NCI-H345 treated with DMSO at 0.1 percent for 48 hours (cell line): ENCODE measurements around the gene LAMB1.
A peak's percentile ranks its signal among the peaks of the same experiment; 100 is the strongest.
"Not testable (repeated sequence)": the region's sequence is repeated elsewhere in the genome, so short reads cannot be mapped to it uniquely, and the experiment has no call there.

ENCODE experiments used
- DNase-seq: peaks from one replicate; lab custom pipeline; 2025; ENCODE audit not compliant: unreplicated experiment; lab: John Stamatoyannopoulos, UW

The LAMB1 gene

GRCh38 chr7:107973861-107974260 is 29.1 kb downstream of the LAMB1 start:
- no peak for DNase-seq

GRCh38 chr7:107972941-107973376 is 30.0 kb downstream of the LAMB1 start:
- no peak for DNase-seq

GRCh38 chr7:107972075-107972482 is 30.9 kb downstream of the LAMB1 start:
- DNase-seq = no peak

- no peak for DNase-seq
Measured at GRCh38 chr7:107971613-107972012, 31.3 kb downstream of the LAMB1 start.

- DNase-seq = no peak
Measured at GRCh38 chr7:107971100-107971499, 31.9 kb downstream of the LAMB1 start.

- no peak for DNase-seq
Measured at GRCh38 chr7:107969856-107970255, 33.1 kb downstream of the LAMB1 start.

- DNase-seq = no peak
Measured at GRCh38 chr7:107968449-107968848, 34.5 kb downstream of the LAMB1 start.

- peak; percentile 14 for DNase-seq
Measured at GRCh38 chr7:107967420-107967819, 35.5 kb downstream of the LAMB1 start.

- DNase-seq = peak; percentile 60
Measured at GRCh38 chr7:107966711-107967110, 36.2 kb downstream of the LAMB1 start.

GRCh38 chr7:107964510-107964909 is 38.5 kb downstream of the LAMB1 start:
- no peak for DNase-seq

GRCh38 chr7:107962817-107963216 is 40.1 kb downstream of the LAMB1 start:
- no peak for DNase-seq

GRCh38 chr7:107961405-107961804 is 41.6 kb downstream of the LAMB1 start:
- DNase-seq = peak; percentile 53

- DNase-seq = no peak
Measured at GRCh38 chr7:107960272-107960671, 42.7 kb downstream of the LAMB1 start.

- DNase-seq = no peak
Measured at GRCh38 chr7:107959527-107959898, 43.4 kb downstream of the LAMB1 start.

GRCh38 chr7:107958764-107959526 is 44.0 kb downstream of the LAMB1 start:
- no peak for DNase-seq

GRCh38 chr7:107957436-107957835 is 45.5 kb downstream of the LAMB1 start:
- DNase-seq = no peak

- DNase-seq = not testable (repeated sequence)
Measured at GRCh38 chr7:107956950-107957349, 46.0 kb downstream of the LAMB1 start.

GRCh38 chr7:107955394-107955793 is 47.6 kb downstream of the LAMB1 start:
- DNase-seq = no peak

GRCh38 chr7:107953924-107954303 is 49.0 kb downstream of the LAMB1 start:
- DNase-seq = no peak

- DNase-seq = no peak
Measured at GRCh38 chr7:107953265-107953923, 49.6 kb downstream of the LAMB1 start.

GRCh38 chr7:107951896-107952295 is 51.1 kb downstream of the LAMB1 start:
- DNase-seq = no peak

- DNase-seq = no peak
Measured at GRCh38 chr7:107951172-107951787, 51.7 kb downstream of the LAMB1 start.
